Measurements from ENCODE around the gene RAB34. TPM values are rescaled to one million over a fixed set of nuclear protein-coding genes. Genes with fewer than 3 reads are reported as not detected.

Gene RAB34, protein sequence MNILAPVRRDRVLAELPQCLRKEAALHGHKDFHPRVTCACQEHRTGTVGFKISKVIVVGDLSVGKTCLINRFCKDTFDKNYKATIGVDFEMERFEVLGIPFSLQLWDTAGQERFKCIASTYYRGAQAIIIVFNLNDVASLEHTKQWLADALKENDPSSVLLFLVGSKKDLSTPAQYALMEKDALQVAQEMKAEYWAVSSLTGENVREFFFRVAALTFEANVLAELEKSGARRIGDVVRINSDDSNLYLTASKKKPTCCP
- total RNA-seq: 403 and 461 TPM in 2 replicates

DNA sequence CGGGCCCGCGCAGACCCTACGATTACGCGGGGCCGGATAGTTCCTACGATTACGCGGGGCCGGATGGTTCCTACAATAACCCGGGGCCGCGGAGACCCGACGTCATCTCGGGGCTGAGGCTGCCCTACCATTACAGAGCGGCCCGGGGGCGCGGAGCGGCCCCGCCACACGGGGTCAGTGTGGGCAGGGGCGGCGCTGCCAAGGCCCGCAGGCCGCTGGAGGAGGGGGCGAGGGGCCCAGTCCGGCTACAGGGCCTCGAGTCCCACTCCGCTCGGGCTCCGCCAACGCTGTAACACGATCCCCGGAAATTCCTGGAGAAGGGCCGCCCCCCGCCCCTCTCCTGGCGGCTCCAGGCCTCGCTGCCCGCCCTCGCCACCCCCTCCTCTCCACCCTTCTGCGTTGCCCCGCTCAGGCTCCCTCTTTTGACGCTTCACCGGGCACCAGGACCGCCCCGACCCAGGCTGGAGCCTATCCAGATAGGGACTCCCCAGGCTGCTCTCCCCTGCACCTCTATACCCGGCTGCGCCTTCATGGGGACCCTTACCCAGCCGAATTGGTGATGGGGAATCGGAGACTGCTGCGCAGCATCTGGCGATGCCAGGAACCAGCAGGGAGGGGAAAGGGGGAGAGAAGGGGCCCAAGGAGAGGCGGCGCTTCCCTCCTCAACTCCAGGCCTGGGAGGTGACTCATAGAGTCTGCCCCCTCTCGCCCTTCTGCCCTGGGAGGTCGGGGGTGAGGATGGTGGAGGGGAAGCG lies at the start of gene RAB34:
RAB34 (minus strand) TSS at position 291 of the 755 bp plus-strand sequence. CDS start 602 bp downstream, outside the sequence.

DNA sequence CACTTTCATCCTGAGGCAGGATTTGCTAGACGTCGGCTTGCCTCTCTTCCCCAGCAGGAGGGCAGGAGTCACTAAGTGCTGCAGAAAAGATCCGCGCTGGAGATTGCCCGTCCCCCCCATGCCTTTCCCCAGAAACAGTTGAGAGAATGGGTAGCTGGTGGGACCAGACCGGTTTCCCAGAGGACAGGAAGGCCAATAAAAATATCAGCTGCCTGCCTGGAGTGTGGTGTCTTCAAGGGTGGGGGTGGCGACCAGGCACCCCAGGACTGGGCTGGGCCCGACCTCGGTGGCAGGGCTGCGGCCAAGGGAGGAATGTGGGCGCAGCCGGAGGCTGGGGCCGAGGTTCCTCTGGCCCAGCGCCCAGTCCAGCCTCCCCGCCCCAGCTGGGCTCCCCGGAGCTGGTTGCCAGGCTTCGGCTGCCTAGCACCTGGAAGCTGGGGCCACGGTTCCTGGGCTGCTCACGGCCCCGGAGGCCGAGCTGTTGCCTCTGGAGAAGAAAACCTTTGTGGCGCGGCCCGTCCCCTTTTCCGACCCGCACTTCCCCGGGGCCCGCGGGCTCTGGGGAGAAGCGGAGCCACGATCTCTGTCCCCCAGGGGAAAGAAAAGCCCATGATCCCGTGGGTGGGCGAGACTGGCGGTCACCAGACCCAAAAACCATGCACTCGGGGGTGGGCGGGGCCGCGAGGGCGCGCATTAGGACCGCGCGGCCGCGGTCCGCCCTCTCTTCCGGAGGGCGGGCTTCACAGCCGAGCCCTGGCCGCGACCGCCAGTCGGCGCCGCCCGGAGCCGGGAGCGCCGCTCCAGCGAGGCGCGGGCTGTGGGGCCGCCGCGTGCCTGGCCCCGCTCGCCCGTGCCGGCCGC lies 25.8 kb upstream of the RAB34 start, which contains the start of gene TRAF4:
TRAF4 (plus strand) TSS at position 769 of the 861 bp plus-strand sequence. CDS start 102 bp downstream, outside the sequence.

DNA sequence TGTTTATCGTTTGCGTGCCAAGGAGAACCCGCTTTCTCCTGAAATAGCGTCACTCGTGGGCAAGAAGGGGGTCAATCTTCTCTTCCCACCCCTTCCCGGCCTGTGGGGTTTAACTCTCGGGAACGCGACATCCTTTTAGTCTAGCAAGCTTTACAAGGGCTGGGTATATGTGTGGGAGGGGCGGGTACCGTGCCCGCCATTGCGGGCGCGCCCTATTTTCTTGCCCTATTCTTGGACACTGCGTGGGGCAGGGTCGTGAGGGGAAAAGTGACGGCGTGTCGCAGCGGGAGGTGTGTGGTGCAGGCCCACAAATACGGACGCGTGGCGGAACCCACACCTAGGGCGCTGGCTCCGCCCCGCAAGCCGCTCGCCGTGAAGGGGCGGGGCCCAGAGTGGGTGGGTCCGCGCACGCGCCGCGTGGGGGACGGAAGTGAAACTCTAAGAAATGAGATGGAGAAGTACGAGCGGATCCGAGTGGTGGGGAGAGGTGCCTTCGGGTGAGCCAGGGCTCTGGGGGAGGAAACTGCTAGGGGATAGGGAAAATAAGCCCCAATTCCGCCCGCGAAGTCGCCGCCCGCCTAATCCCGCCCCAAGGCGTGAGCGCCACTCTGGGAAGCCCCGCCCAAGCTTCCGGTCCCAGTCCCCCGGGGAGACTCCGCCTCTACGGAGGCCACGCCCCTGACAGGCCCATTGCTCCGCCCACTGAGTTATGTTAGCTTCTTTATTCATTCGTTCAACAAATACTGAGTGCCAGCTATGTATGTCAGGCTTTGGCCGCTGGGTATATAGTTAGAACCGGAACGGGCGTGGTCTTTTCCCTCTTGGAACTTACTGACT lies 10.9 kb upstream of the RAB34 start, which contains the start of gene NEK8:
NEK8 (plus strand) TSS at position 425 of the 837 bp plus-strand sequence; CDS start at position 451, 26 bp downstream.

DNA sequence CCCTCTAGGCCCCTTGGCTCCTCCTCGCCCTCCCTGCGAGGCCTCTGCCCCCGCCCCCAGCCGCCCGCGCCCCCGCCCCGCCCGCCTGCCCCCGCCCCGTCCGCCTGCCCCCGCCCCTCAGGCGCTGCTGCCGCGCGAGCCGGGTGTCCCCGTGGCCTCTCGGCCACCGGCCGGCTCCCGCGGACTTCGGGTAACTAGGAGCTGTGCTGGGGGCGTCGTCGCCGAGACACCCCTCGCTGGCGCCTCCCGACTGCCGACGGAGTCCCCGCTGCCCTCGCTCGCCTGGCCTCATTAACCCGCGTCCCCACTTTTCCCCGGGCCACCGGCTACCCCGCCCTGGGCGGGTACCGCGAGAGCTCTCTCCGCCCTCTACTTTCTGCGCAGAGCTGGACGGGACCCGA lies 8.6 kb upstream of the RAB34 start, which contains the start of gene TLCD1:
TLCD1 (minus strand) TSS at position 8 of the 401 bp plus-strand sequence. CDS start 136 bp downstream, outside the sequence.

DNA sequence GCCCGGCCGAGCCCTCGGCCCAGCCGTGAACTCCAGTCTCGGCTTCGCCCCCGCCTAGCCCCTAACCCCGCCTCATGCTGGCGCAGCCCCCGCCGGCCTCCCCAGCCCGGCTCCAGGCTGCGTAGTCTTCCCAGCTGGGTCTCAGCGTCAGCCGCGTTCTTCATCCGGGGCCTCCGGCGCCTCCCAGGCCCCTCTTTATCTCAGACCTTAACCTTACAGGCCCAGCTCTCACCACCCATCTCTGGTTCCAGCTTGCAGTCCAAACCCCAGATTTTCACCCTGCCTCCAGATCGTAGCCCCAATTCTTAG lies 6.0 kb downstream of the RAB34 start, which contains the start of gene PROCA1:
PROCA1 (minus strand) TSS at position 166 of the 309 bp plus-strand sequence. CDS start 228 bp downstream, outside the sequence.

Other genes with a start within 250 kb of the RAB34 start
- gene SLC13A2, start 244.2 kb downstream of the RAB34 start, total RNA-seq: not detected in 2 replicates
- not detected in 2 replicates for gene FOXN1, start 211.5 kb downstream of the RAB34 start, total RNA-seq
- gene UNC119, start 165.2 kb downstream of the RAB34 start, total RNA-seq: 31.1 and 37.2 TPM in 2 replicates
- gene PIGS, start 146.3 kb downstream of the RAB34 start, total RNA-seq: 57.8 and 64.9 TPM in 2 replicates
- gene ALDOC, start 141.0 kb downstream of the RAB34 start, total RNA-seq: 102 and 110 TPM in 2 replicates
- gene SPAG5, start 118.8 kb downstream of the RAB34 start, total RNA-seq: 43.2 and 48.1 TPM in 2 replicates
- 0.35 and 0.58 TPM in 2 replicates for gene RSKR, start 103.7 kb downstream of the RAB34 start, total RNA-seq
- gene BLTP2, start 72.7 kb downstream of the RAB34 start, total RNA-seq: 88.2 and 114 TPM in 2 replicates
- gene SDF2, start 56.0 kb downstream of the RAB34 start, total RNA-seq: 49.6 and 55.3 TPM in 2 replicates
- gene SUPT6H, start 55.7 kb downstream of the RAB34 start, total RNA-seq: 19.6 and 24.1 TPM in 2 replicates
- gene PROCA1, start 6.0 kb downstream of the RAB34 start, total RNA-seq: 0.18 and 2.3 TPM in 2 replicates
- gene RPL23A, start 2.1 kb upstream of the RAB34 start, total RNA-seq: 511 and 592 TPM in 2 replicates
- gene TLCD1, start 8.4 kb upstream of the RAB34 start, total RNA-seq: 10.4 and 10.8 TPM in 2 replicates
- 2.1 and 34.3 TPM in 2 replicates for gene NEK8, start 10.9 kb upstream of the RAB34 start, total RNA-seq
- 28.2 and 38.3 TPM in 2 replicates for gene TRAF4, start 26.1 kb upstream of the RAB34 start, total RNA-seq
- gene FAM222B, start 124.9 kb upstream of the RAB34 start, total RNA-seq: 4.8 and 6.6 TPM in 2 replicates
- 56.0 and 102 TPM in 2 replicates for gene ERAL1, start 137.1 kb upstream of the RAB34 start, total RNA-seq
- 60.4 and 66.9 TPM in 2 replicates for gene FLOT2, start 179.9 kb upstream of the RAB34 start, total RNA-seq
- 2.6 and 3.7 TPM in 2 replicates for gene DHRS13, start 185.2 kb upstream of the RAB34 start, total RNA-seq
- gene PHF12, start 233.7 kb upstream of the RAB34 start, total RNA-seq: 14.0 and 17.0 TPM in 2 replicates